AG04449 (cell line): ENCODE measurements around the gene SLC2A3.
A peak's percentile ranks its signal among the peaks of the same experiment; 100 is the strongest.
"Not testable (repeated sequence)": the region's sequence is repeated elsewhere in the genome, so short reads cannot be mapped to it uniquely, and the experiment has no call there.

Experiments used
- CTCF ChIA-PET: fragments of 350-600 bp; formaldehyde crosslinking; extraction: SDS; loops from one replicate; lab custom pipeline; 2021; ENCODE audit warnings: antibody characterized with exemption; lab: Yijun Ruan, JAX
- POLR2A ChIA-PET: fragments of 400-600, 350-600 bp; formaldehyde crosslinking; extraction: SDS; loops from one replicate; lab custom pipeline; 2020; ENCODE audit warnings: antibody characterized with exemption, inconsistent platforms; lab: Yijun Ruan, JAX
- DNase-seq: peaks from one replicate; pipeline ENCODE4 v3.0.0-alpha.2; 2010; ENCODE audit warnings: low read depth, low spot score
- H3K4me3 ChIP-seq: 2 replicates; pipeline ENCODE4 v1.5.1; 2011; ENCODE audit warnings: low read depth, mild to moderate bottlenecking, control low read depth, low read length
- CTCF ChIP-seq: IDR thresholded peaks from one replicate; pipeline ENCODE4 v1.5.1; 2011; ENCODE audit warnings: mild to moderate bottlenecking, moderate library complexity, low read length, control low read depth, inconsistent platforms; ENCODE audit not compliant: insufficient read depth; ENCODE audit errors: missing control alignments

The SLC2A3 gene

GRCh38 chr12:7948589-7949260 is 12.7 kb upstream of the SLC2A3 start:
- CTCF ChIA-PET = interaction anchor here (0.8 to 1.2 kb wide), 3 partner anchors 11 to 16 kb away, joined by 4 to 5 read pairs (median 4); no protein-coding TSS in a partner anchor
- no peak for TF ChIP-seq CTCF
- no peak for DNase-seq
- POLR2A ChIA-PET = no interaction called here
- no peak overlapping the region for H3K4me3 ChIP-seq

GRCh38 chr12:7947011-7947410 is 11.0 kb upstream of the SLC2A3 start:
- no peak overlapping the region for H3K4me3 ChIP-seq
- no peak for TF ChIP-seq CTCF
- CTCF ChIA-PET = interaction anchor here (0.8 to 1.8 kb wide), 4 partner anchors 9 to 47 kb away, joined by 3 to 9 read pairs (median 4); no protein-coding TSS in a partner anchor
- POLR2A ChIA-PET = no interaction called here
- no peak for DNase-seq

- ChIA-PET POLR2A (interaction anchor here (0.9 kb wide), 1 partner anchor 8 kb away, joined by 3 read pairs; no protein-coding TSS in a partner anchor), CTCF (interaction anchor here (2.1 kb wide), 1 partner anchor 16 kb away, joined by 7 read pairs; no protein-coding TSS in a partner anchor)
These were observed 8.8 kb upstream of the SLC2A3 start for GRCh38 chr12:7944760-7945159.

GRCh38 chr12:7940906-7941305 is 4.9 kb upstream of the SLC2A3 start:
- DNase-seq = no peak
- ChIA-PET CTCF (interaction anchor here (1.1 to 10.3 kb wide), 2 partner anchors 22 to 54 kb away, joined by 4 to 142 read pairs; no protein-coding TSS in a partner anchor), POLR2A (no interaction called here)
- no peak overlapping the region for H3K4me3 ChIP-seq
- no peak for TF ChIP-seq CTCF

More at GRCh38 chr12:7944760-7945159, 8.8 kb upstream of the SLC2A3 start:
- DNase-seq, H3K4me3 ChIP-seq: not testable (repeated sequence)

GRCh38 chr12:7937833-7938506 is 2.0 kb upstream of the SLC2A3 start:
- no peak for DNase-seq
- CTCF ChIA-PET = interaction anchor here (0.8 to 10.3 kb wide), 8 partner anchors 10 to 100 kb away, joined by 3 to 142 read pairs (median 3); no protein-coding TSS in a partner anchor
- POLR2A ChIA-PET = interaction anchor here (1.8 kb wide), 1 partner anchor 23 kb away, joined by 11 read pairs; no protein-coding TSS in a partner anchor
- no peak for TF ChIP-seq CTCF
- no peak overlapping the region for H3K4me3 ChIP-seq

GRCh38 chr12:7934889-7935492 is 996 bp downstream of the SLC2A3 start:
- CTCF ChIA-PET = interaction anchor here (1.1 to 10.3 kb wide), 11 partner anchors 13 to 143 kb away, joined by 3 to 142 read pairs (median 37); no protein-coding TSS in a partner anchor
- DNase-seq = no peak
- TF ChIP-seq CTCF = no peak
- POLR2A ChIA-PET = interaction anchor here (1.1 to 4.8 kb wide), 7 partner anchors 27 to 92 kb away, joined by 3 to 169 read pairs (median 11); no protein-coding TSS in a partner anchor
- peak overlapping the region; percentile 90 for H3K4me3 ChIP-seq
